ENCODE measurements around the gene STK32C. TPM values are rescaled to one million over a fixed set of nuclear protein-coding genes. Genes with fewer than 3 reads are reported as not detected.
"Not testable (repeated sequence)": the region's sequence is repeated elsewhere in the genome, so short reads cannot be mapped to it uniquely, and the experiment has no call there.

The STK32C gene
- total RNA-seq, 6 experiments from 2014 or later = 1.6 to 3.5 (median 2.1) TPM

DNA sequence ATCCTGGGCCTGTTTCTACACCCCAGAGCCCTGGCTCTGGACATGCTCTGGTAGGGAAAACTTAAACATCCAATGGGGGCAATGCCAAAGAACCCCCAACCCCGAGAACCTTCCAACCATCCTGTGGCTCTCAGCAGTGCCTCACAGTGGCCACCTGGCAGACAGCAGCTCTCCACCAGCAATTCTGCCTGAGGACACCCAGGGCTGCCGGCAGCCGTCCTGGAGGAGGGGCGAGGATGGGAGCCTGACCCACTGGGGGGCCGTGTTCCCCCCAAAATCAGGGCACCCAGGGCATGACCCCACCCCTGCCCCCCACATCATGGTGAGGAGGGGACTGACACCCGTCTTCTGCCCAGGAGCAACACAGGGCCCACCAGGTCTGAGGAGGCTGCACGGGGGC lies 88.3 kb downstream of the STK32C start:
- no CpG with 5 or more reads among the region's 7 CpGs for WGBS (ENCODE audit: insufficient coverage, low coverage, low lambda C conversion rate, missing lambda C conversion rate)
- intact Hi-C loops (cut with DNase I) = no loop called here
- ATAC-seq (no peak), DNase-seq (no peak)
- Histone ChIP-seq H3K4me1 (no peaks in the 10 kb centered on the region), H3K36me3 (no peaks in the 10 kb centered on the region), H3K9me3 (no peaks in the 10 kb centered on the region), H3K27ac (no peak overlapping the region), H3K27me3 (no peaks in the 10 kb centered on the region), H3K4me3 (no peak overlapping the region)
- TF ChIP-seq, protein P1, sequence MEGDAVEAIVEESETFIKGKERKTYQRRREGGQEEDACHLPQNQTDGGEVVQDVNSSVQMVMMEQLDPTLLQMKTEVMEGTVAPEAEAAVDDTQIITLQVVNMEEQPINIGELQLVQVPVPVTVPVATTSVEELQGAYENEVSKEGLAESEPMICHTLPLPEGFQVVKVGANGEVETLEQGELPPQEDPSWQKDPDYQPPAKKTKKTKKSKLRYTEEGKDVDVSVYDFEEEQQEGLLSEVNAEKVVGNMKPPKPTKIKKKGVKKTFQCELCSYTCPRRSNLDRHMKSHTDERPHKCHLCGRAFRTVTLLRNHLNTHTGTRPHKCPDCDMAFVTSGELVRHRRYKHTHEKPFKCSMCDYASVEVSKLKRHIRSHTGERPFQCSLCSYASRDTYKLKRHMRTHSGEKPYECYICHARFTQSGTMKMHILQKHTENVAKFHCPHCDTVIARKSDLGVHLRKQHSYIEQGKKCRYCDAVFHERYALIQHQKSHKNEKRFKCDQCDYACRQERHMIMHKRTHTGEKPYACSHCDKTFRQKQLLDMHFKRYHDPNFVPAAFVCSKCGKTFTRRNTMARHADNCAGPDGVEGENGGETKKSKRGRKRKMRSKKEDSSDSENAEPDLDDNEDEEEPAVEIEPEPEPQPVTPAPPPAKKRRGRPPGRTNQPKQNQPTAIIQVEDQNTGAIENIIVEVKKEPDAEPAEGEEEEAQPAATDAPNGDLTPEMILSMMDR (IDR thresholded peaks at IDR 0.05) = no peak
- no peak for TF ChIP-seq POLR2A (IDR thresholded peaks at IDR 0.05)

DNA sequence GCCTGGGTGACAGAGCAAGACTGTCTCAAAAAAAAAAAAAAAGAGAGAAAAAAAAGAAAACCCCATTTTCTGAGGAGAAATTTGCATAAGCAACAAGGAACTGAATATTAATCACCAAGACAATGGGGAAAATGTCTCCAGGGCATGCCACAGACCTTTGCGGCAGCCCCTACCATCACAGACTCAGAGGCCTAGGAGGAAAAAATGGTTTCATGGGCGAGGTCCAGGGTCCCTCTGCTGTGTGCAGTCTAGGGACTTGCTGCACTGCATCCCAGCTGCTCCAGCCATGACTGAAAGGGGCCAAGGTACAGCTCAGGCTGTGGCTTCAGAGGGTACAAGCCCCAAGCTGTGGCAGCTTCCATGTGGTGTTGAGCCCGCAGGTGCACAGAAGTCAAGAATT lies 91.3 kb downstream of the STK32C start:
- H3K36me3 ChIP-seq; intact Hi-C loops (cut with DNase I); H3K27ac ChIP-seq; H3K4me3 ChIP-seq; H3K4me1 ChIP-seq; DNase-seq; ATAC-seq; H3K27me3 ChIP-seq; H3K9me3 ChIP-seq: not testable (repeated sequence)
- 100% methylated on average over 1 of the region's 3 CpGs for WGBS (ENCODE audit: insufficient coverage, low coverage, low lambda C conversion rate, missing lambda C conversion rate)

DNA sequence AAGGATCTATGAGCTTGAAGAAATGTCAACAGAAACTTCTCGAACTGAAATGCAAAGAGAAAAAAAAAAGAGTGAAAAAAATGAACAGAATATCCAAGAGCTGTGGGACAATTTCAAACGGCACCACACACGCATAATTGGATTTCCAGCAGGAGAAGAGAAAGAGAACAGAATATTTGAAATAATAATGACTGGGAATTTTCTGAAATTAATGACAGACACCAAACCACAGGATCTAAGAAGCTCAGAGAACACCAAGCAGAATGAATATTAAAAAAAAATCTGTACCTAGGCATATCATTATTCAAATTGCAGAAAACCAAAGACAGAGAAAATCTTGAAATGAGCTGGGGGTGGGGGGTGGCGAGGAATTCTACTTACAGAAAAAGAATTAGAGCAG lies 93.8 kb downstream of the STK32C start:
- intact Hi-C loops (cut with DNase I) = no loop called here
- H3K9me3 ChIP-seq = no peaks in the 10 kb centered on the region
- no peak for DNase-seq

DNA sequence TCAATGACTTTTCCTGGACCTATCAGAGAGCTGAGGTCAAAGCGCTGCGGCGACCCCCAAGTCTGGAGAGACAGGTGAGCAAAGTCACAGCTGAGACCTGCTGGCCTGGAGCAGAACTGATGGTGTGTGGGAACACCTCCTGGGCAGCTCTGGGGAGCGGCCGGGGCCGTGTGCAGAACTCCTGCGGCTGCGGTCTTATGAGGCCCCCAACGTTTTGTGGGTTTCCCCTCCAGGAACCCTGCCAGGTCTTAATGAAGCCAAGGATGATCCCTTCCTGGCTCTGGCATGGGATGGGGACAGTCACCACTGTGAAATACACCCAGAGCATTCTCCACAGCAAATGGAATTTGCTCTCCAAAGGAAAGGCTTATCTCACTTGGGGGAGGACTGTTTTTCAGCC lies 94.9 kb downstream of the STK32C start:
- H3K27me3 ChIP-seq = no peaks in the 10 kb centered on the region
- no peaks in the 10 kb centered on the region for H3K4me1 ChIP-seq
- H3K36me3 ChIP-seq = no peaks in the 10 kb centered on the region
- DNase-seq = no peak
- intact Hi-C loops (cut with DNase I) = no loop called here
- no peak for TF ChIP-seq POLR2A (IDR thresholded peaks at IDR 0.05)
- TF ChIP-seq, protein P1 (IDR thresholded peaks at IDR 0.05) = no peak
- H3K4me3 ChIP-seq = no peak overlapping the region
- no peak for ATAC-seq
- WGBS (ENCODE audit: insufficient coverage, low coverage, low lambda C conversion rate, missing lambda C conversion rate) = no CpG with 5 or more reads among the region's 9 CpGs
- H3K9me3 ChIP-seq = no peaks in the 10 kb centered on the region
- H3K27ac ChIP-seq = no peak overlapping the region

More for the DNA sequence above, 93.8 kb downstream of the STK32C start:
- TF ChIP-seq, protein P1 (IDR thresholded peaks at IDR 0.05) = no peak
- TF ChIP-seq POLR2A (IDR thresholded peaks at IDR 0.05) = no peak
- H3K27me3 ChIP-seq = no peaks in the 10 kb centered on the region
- 36% methylated on average over 4 of the region's 4 CpGs for WGBS (ENCODE audit: insufficient coverage, low coverage, low lambda C conversion rate, missing lambda C conversion rate)
- H3K36me3 ChIP-seq = no peaks in the 10 kb centered on the region
- H3K4me3 ChIP-seq = no peak overlapping the region
- no peaks in the 10 kb centered on the region for H3K4me1 ChIP-seq
- no peak overlapping the region for H3K27ac ChIP-seq
- no peak for ATAC-seq

DNA sequence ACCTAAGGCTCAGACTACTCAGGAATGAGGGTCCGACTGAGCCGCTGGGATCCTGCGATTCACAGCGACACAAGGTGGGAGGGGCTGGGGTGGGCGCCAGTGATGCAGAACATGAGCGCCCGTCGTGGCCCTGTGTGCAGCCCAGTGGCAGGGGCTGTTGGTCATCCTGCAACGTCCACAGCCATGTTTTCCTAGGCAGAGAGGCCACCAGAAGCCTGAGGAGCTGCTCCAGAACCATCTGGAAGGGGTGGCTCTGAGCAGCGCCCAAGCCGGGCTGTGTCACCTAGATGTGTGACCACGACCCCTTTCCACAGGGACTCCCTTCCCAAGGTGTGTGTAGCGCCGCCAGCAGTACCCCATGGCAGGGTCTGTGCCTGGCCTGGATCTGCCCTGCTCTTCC lies 96.5 kb downstream of the STK32C start:
- DNase-seq (no peak), ATAC-seq (no peak)
- no peaks in the 10 kb centered on the region for H3K27me3 ChIP-seq
- no peaks in the 10 kb centered on the region for H3K36me3 ChIP-seq
- no peaks in the 10 kb centered on the region for H3K9me3 ChIP-seq
- no peaks in the 10 kb centered on the region for H3K4me1 ChIP-seq
- intact Hi-C loops (cut with DNase I) = no loop called here
- WGBS (ENCODE audit: insufficient coverage, low coverage, low lambda C conversion rate, missing lambda C conversion rate) = no CpG with 5 or more reads among the region's 14 CpGs
- TF ChIP-seq, protein P1 (IDR thresholded peaks at IDR 0.05) = no peak
- TF ChIP-seq POLR2A (IDR thresholded peaks at IDR 0.05) = no peak
- H3K4me3 ChIP-seq = no peak overlapping the region
- H3K27ac ChIP-seq = no peak overlapping the region

Measured in right lobe of liver (tissue), 6 donors.